ENCODE results near the gene SYS1. TPM values are rescaled to one million over a fixed set of nuclear protein-coding genes. Genes with fewer than 3 reads are reported as not detected.

Gene SYS1
- polyA plus RNA-seq, 1 of the 3 experiments (the other 2 are of a cell fraction), result 26.5 TPM

DNA sequence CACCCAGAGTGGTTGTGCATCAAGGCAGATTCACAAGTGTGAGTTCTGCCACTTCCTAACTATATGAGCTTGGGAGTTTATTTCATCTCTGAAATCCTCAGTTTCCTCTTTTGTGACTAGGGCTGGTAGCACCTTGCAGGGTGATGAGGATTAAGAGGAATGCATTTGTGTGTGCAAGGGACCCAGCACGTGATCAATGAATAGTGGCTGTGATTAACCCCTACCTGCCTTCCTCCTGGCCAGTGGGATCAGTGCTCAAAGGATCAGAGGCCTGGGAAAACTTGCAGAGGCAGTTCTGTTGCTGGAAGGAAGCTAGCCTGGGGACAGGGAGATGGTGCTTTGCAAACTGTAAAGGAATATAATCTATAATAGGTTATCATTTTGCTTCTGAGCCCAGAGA, 22.0 kb upstream of the SYS1 start:
- H3K4me2 ChIP-seq, result peak overlapping the region; percentile 96; the same call in 1 of the 2 replicates
- H3K4me3 ChIP-seq (ENCODE audit: low read depth in 2 of 2, low read length in 1 of 2), result no peak overlapping the region
- WGBS (ENCODE audit: low lambda C conversion rate), result 67% methylated on average over 1 of the region's 1 CpG
- H3K4me1 ChIP-seq (ENCODE audit: control insufficient read depth in 1 of 2, insufficient read depth in 2 of 2, low read depth in 1 of 2, low read length in 1 of 2), result peaks cover 70 to 73% of the 10 kb centered on the region in 2 experiments
- CTCF ChIA-PET, result interaction anchor here (0.8 to 4.3 kb wide), 8 partner anchors 14 to 130 kb away, joined by 3 to 31 read pairs (median 6); partner anchors contain the start of gene SYS1
- no peaks in the 10 kb centered on the region for H3K9me3 ChIP-seq
- POLR2A ChIA-PET, result interaction anchor here (1.9 kb wide), 1 partner anchor 22 kb away, joined by 14 read pairs; the partner anchor contains the start of gene SYS1
- no peak overlapping the region; the same call in 1 of the 2 replicates for H3K9ac ChIP-seq
- no peaks in the 10 kb centered on the region for H3K9me2 ChIP-seq
- peaks cover 82% of the 10 kb centered on the region for H3K79me2 ChIP-seq (ENCODE audit: insufficient read depth)
- no peak for TF ChIP-seq SMC3 (IDR thresholded peaks at IDR 0.05; ENCODE audit: low read depth, low read length)
- TF ChIP-seq, protein P1, sequence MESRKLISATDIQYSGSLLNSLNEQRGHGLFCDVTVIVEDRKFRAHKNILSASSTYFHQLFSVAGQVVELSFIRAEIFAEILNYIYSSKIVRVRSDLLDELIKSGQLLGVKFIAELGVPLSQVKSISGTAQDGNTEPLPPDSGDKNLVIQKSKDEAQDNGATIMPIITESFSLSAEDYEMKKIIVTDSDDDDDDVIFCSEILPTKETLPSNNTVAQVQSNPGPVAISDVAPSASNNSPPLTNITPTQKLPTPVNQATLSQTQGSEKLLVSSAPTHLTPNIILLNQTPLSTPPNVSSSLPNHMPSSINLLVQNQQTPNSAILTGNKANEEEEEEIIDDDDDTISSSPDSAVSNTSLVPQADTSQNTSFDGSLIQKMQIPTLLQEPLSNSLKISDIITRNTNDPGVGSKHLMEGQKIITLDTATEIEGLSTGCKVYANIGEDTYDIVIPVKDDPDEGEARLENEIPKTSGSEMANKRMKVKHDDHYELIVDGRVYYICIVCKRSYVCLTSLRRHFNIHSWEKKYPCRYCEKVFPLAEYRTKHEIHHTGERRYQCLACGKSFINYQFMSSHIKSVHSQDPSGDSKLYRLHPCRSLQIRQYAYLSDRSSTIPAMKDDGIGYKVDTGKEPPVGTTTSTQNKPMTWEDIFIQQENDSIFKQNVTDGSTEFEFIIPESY (IDR thresholded peaks at IDR 0.05; ENCODE audit: borderline replicate concordance, low read depth), result no peak
- TF ChIP-seq, protein P2, sequence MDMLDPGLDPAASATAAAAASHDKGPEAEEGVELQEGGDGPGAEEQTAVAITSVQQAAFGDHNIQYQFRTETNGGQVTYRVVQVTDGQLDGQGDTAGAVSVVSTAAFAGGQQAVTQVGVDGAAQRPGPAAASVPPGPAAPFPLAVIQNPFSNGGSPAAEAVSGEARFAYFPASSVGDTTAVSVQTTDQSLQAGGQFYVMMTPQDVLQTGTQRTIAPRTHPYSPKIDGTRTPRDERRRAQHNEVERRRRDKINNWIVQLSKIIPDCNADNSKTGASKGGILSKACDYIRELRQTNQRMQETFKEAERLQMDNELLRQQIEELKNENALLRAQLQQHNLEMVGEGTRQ (IDR thresholded peaks at IDR 0.05; ENCODE audit: borderline replicate concordance, low read depth, low read length), result no peak
- TF ChIP-seq YY1 (IDR thresholded peaks at IDR 0.05; ENCODE audit: low read depth), result no peak
- no peak for TF ChIP-seq ELF1 (IDR thresholded peaks at IDR 0.05)
- no peak for TF ChIP-seq FOSL2 (IDR thresholded peaks at IDR 0.05; ENCODE audit: borderline replicate concordance, low read depth)
- TF ChIP-seq POLR2AphosphoS5 (IDR thresholded peaks at IDR 0.05; ENCODE audit: low read depth, low read length), result no peak
- TF ChIP-seq, protein P3, sequence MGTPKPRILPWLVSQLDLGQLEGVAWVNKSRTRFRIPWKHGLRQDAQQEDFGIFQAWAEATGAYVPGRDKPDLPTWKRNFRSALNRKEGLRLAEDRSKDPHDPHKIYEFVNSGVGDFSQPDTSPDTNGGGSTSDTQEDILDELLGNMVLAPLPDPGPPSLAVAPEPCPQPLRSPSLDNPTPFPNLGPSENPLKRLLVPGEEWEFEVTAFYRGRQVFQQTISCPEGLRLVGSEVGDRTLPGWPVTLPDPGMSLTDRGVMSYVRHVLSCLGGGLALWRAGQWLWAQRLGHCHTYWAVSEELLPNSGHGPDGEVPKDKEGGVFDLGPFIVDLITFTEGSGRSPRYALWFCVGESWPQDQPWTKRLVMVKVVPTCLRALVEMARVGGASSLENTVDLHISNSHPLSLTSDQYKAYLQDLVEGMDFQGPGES (IDR thresholded peaks at IDR 0.05; ENCODE audit: low read depth, low read length), result no peak
- TF ChIP-seq, protein P4, sequence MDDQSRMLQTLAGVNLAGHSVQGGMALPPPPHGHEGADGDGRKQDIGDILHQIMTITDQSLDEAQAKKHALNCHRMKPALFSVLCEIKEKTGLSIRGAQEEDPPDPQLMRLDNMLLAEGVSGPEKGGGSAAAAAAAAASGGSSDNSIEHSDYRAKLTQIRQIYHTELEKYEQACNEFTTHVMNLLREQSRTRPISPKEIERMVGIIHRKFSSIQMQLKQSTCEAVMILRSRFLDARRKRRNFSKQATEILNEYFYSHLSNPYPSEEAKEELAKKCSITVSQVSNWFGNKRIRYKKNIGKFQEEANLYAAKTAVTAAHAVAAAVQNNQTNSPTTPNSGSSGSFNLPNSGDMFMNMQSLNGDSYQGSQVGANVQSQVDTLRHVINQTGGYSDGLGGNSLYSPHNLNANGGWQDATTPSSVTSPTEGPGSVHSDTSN (IDR thresholded peaks at IDR 0.05), result no peak
- TF ChIP-seq FOXJ3 (CRISPR knock-in tag; IDR thresholded peaks at IDR 0.05), result no peak
- no peak for TF ChIP-seq NRF1 (IDR thresholded peaks at IDR 0.05; ENCODE audit: low read depth, low read length)
- no peak for TF ChIP-seq SIN3A (IDR thresholded peaks at IDR 0.05; ENCODE audit: borderline replicate concordance, low read depth, low read length)
- no peak for TF ChIP-seq GATA2 (CRISPR knock-in tag; IDR thresholded peaks at IDR 0.05)
- TF ChIP-seq, protein P5, sequence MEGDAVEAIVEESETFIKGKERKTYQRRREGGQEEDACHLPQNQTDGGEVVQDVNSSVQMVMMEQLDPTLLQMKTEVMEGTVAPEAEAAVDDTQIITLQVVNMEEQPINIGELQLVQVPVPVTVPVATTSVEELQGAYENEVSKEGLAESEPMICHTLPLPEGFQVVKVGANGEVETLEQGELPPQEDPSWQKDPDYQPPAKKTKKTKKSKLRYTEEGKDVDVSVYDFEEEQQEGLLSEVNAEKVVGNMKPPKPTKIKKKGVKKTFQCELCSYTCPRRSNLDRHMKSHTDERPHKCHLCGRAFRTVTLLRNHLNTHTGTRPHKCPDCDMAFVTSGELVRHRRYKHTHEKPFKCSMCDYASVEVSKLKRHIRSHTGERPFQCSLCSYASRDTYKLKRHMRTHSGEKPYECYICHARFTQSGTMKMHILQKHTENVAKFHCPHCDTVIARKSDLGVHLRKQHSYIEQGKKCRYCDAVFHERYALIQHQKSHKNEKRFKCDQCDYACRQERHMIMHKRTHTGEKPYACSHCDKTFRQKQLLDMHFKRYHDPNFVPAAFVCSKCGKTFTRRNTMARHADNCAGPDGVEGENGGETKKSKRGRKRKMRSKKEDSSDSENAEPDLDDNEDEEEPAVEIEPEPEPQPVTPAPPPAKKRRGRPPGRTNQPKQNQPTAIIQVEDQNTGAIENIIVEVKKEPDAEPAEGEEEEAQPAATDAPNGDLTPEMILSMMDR (IDR thresholded peaks at IDR 0.05), result no peak
- TF ChIP-seq RFX5 (IDR thresholded peaks at IDR 0.05; ENCODE audit: low read length), result no peak
- no peak for TF ChIP-seq RCOR1 (IDR thresholded peaks at IDR 0.05; ENCODE audit: low read length)
- TF ChIP-seq, protein P6, sequence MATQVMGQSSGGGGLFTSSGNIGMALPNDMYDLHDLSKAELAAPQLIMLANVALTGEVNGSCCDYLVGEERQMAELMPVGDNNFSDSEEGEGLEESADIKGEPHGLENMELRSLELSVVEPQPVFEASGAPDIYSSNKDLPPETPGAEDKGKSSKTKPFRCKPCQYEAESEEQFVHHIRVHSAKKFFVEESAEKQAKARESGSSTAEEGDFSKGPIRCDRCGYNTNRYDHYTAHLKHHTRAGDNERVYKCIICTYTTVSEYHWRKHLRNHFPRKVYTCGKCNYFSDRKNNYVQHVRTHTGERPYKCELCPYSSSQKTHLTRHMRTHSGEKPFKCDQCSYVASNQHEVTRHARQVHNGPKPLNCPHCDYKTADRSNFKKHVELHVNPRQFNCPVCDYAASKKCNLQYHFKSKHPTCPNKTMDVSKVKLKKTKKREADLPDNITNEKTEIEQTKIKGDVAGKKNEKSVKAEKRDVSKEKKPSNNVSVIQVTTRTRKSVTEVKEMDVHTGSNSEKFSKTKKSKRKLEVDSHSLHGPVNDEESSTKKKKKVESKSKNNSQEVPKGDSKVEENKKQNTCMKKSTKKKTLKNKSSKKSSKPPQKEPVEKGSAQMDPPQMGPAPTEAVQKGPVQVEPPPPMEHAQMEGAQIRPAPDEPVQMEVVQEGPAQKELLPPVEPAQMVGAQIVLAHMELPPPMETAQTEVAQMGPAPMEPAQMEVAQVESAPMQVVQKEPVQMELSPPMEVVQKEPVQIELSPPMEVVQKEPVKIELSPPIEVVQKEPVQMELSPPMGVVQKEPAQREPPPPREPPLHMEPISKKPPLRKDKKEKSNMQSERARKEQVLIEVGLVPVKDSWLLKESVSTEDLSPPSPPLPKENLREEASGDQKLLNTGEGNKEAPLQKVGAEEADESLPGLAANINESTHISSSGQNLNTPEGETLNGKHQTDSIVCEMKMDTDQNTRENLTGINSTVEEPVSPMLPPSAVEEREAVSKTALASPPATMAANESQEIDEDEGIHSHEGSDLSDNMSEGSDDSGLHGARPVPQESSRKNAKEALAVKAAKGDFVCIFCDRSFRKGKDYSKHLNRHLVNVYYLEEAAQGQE (IDR thresholded peaks at IDR 0.05; ENCODE audit: low read depth, low read length), result no peak
- DNase-seq, result no peak
- no peak overlapping the region for H2AFZ ChIP-seq (ENCODE audit: low read depth)
- H3F3A ChIP-seq (replicated peaks; ENCODE audit: insufficient read depth), result peaks cover 34% of the 10 kb centered on the region
- H4K20me1 ChIP-seq (ENCODE audit: insufficient read depth), result peaks cover 11% of the 10 kb centered on the region; the same call in 1 of the 2 replicates
- H3K27me3 ChIP-seq (ENCODE audit: insufficient read depth), result no peaks in the 10 kb centered on the region
- H3K36me3 ChIP-seq (replicated peaks in 1 of 2; ENCODE audit: control insufficient read depth in 1 of 2, insufficient read depth in 2 of 2, low read length in 1 of 2), result peaks cover 4 to 7% of the 10 kb centered on the region in 2 experiments
- peak overlapping the region in 1 of 2 experiments; percentile 96; a peak in 2 of 4 replicates for H3K27ac ChIP-seq (ENCODE audit: low read depth in 2 of 2, low read length in 1 of 2)
